Measurements from ENCODE around the gene NINJ2. TPM values are rescaled to one million over a fixed set of nuclear protein-coding genes. Genes with fewer than 3 reads are reported as not detected.

NINJ2 gene
- polyA plus RNA-seq, 1 of the 3 experiments (the other 2 are of a cell fraction), result 0.07 TPM

GRCh38 chr12:532908-533565 lies 130.2 kb downstream of the NINJ2 start:
- CTCF ChIA-PET, result interaction anchor here (2.8 to 17.8 kb wide), 2 partner anchors 14 to 83 kb away, joined by 25 to 560 read pairs; partner anchors contain the start of gene B4GALNT3

More at GRCh38 chr12:532908-533565, 130.2 kb downstream of the NINJ2 start:
- H3F3A ChIP-seq (replicated peaks; ENCODE audit: insufficient read depth), result no peaks in the 10 kb centered on the region
- H2AFZ ChIP-seq (ENCODE audit: low read depth), result no peak overlapping the region
- no peaks in the 10 kb centered on the region; a peak in 1 of 4 replicates for H3K4me1 ChIP-seq (ENCODE audit: control insufficient read depth in 1 of 2, insufficient read depth in 2 of 2, low read depth in 1 of 2, low read length in 1 of 2)
- H4K20me1 ChIP-seq (ENCODE audit: insufficient read depth), result no peaks in the 10 kb centered on the region
- POLR2A ChIA-PET, result no interaction called here
- no peak overlapping the region for H3K9ac ChIP-seq
- 62% methylated on average over 8 of the region's 9 CpGs for WGBS (ENCODE audit: low lambda C conversion rate)
- no peak overlapping the region for H3K4me2 ChIP-seq
- no peaks in the 10 kb centered on the region for H3K79me2 ChIP-seq (ENCODE audit: insufficient read depth)
- TF ChIP-seq, protein P1, sequence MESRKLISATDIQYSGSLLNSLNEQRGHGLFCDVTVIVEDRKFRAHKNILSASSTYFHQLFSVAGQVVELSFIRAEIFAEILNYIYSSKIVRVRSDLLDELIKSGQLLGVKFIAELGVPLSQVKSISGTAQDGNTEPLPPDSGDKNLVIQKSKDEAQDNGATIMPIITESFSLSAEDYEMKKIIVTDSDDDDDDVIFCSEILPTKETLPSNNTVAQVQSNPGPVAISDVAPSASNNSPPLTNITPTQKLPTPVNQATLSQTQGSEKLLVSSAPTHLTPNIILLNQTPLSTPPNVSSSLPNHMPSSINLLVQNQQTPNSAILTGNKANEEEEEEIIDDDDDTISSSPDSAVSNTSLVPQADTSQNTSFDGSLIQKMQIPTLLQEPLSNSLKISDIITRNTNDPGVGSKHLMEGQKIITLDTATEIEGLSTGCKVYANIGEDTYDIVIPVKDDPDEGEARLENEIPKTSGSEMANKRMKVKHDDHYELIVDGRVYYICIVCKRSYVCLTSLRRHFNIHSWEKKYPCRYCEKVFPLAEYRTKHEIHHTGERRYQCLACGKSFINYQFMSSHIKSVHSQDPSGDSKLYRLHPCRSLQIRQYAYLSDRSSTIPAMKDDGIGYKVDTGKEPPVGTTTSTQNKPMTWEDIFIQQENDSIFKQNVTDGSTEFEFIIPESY (IDR thresholded peaks at IDR 0.05; ENCODE audit: borderline replicate concordance, low read depth), result no peak
- TF ChIP-seq MXI1 (IDR thresholded peaks at IDR 0.05; ENCODE audit: low read depth, low read length) (no peak), SMC3 (IDR thresholded peaks at IDR 0.05; ENCODE audit: low read depth, low read length) (no peak), GABPA (IDR thresholded peaks at IDR 0.05; ENCODE audit: low read depth) (no peak), ELF1 (IDR thresholded peaks at IDR 0.05) (no peak), MAX (IDR thresholded peaks at IDR 0.05; ENCODE audit: low read depth) (no peak), GATA2 (CRISPR knock-in tag; IDR thresholded peaks at IDR 0.05) (no peak), TAF1 (IDR thresholded peaks at IDR 0.05; ENCODE audit: borderline replicate concordance, low read depth, low read length) (no peak)
- TF ChIP-seq, protein P2, sequence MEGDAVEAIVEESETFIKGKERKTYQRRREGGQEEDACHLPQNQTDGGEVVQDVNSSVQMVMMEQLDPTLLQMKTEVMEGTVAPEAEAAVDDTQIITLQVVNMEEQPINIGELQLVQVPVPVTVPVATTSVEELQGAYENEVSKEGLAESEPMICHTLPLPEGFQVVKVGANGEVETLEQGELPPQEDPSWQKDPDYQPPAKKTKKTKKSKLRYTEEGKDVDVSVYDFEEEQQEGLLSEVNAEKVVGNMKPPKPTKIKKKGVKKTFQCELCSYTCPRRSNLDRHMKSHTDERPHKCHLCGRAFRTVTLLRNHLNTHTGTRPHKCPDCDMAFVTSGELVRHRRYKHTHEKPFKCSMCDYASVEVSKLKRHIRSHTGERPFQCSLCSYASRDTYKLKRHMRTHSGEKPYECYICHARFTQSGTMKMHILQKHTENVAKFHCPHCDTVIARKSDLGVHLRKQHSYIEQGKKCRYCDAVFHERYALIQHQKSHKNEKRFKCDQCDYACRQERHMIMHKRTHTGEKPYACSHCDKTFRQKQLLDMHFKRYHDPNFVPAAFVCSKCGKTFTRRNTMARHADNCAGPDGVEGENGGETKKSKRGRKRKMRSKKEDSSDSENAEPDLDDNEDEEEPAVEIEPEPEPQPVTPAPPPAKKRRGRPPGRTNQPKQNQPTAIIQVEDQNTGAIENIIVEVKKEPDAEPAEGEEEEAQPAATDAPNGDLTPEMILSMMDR (IDR thresholded peaks at IDR 0.05), result no peak
- TF ChIP-seq, protein P3, sequence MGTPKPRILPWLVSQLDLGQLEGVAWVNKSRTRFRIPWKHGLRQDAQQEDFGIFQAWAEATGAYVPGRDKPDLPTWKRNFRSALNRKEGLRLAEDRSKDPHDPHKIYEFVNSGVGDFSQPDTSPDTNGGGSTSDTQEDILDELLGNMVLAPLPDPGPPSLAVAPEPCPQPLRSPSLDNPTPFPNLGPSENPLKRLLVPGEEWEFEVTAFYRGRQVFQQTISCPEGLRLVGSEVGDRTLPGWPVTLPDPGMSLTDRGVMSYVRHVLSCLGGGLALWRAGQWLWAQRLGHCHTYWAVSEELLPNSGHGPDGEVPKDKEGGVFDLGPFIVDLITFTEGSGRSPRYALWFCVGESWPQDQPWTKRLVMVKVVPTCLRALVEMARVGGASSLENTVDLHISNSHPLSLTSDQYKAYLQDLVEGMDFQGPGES (IDR thresholded peaks at IDR 0.05; ENCODE audit: low read depth, low read length), result no peak
- H3K27ac ChIP-seq (ENCODE audit: low read depth in 2 of 2, low read length in 1 of 2), result no peak overlapping the region
- H3K9me2 ChIP-seq, result no peaks in the 10 kb centered on the region
- DNase-seq, result no peak
- H3K9me3 ChIP-seq, result no peaks in the 10 kb centered on the region
- H3K4me3 ChIP-seq (ENCODE audit: low read depth in 2 of 2, low read length in 1 of 2), result no peak overlapping the region
- no peaks in the 10 kb centered on the region for H3K36me3 ChIP-seq (replicated peaks in 1 of 2; ENCODE audit: control insufficient read depth in 1 of 2, insufficient read depth in 2 of 2, low read length in 1 of 2)
- no peaks in the 10 kb centered on the region; the same call in 1 of the 2 replicates for H3K27me3 ChIP-seq (ENCODE audit: insufficient read depth)
